Measurements from ENCODE around the gene KDM5C.

KDM5C gene

GRCh38 chrX:53239474-53239873 lies 14.5 kb upstream of the KDM5C start:
- no peak overlapping the region for H3K4me3 ChIP-seq (ENCODE audit: low read depth, low read length)
- TF ChIP-seq, protein P1, sequence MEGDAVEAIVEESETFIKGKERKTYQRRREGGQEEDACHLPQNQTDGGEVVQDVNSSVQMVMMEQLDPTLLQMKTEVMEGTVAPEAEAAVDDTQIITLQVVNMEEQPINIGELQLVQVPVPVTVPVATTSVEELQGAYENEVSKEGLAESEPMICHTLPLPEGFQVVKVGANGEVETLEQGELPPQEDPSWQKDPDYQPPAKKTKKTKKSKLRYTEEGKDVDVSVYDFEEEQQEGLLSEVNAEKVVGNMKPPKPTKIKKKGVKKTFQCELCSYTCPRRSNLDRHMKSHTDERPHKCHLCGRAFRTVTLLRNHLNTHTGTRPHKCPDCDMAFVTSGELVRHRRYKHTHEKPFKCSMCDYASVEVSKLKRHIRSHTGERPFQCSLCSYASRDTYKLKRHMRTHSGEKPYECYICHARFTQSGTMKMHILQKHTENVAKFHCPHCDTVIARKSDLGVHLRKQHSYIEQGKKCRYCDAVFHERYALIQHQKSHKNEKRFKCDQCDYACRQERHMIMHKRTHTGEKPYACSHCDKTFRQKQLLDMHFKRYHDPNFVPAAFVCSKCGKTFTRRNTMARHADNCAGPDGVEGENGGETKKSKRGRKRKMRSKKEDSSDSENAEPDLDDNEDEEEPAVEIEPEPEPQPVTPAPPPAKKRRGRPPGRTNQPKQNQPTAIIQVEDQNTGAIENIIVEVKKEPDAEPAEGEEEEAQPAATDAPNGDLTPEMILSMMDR (IDR thresholded peaks at IDR 0.05; ENCODE audit: insufficient read depth, low read depth, low read length, missing control alignments) = no peak
- DNase-seq (ENCODE audit: low read depth) = peak; percentile 9

- no peak overlapping the region for H3K4me3 ChIP-seq (ENCODE audit: low read depth, low read length)
- TF ChIP-seq, protein P1 (IDR thresholded peaks at IDR 0.05; ENCODE audit: insufficient read depth, low read depth, low read length, missing control alignments) = no peak
- no peak for DNase-seq (ENCODE audit: low read depth)
These were observed 12.0 kb upstream of the KDM5C start for GRCh38 chrX:53237056-53237455.

- TF ChIP-seq, protein P1 (IDR thresholded peaks at IDR 0.05; ENCODE audit: insufficient read depth, low read depth, low read length, missing control alignments) = no peak
- H3K4me3 ChIP-seq (ENCODE audit: low read depth, low read length) = no peak overlapping the region
- DNase-seq (ENCODE audit: low read depth) = no peak
These were observed 11.1 kb upstream of the KDM5C start for GRCh38 chrX:53236025-53236679.

DNA sequence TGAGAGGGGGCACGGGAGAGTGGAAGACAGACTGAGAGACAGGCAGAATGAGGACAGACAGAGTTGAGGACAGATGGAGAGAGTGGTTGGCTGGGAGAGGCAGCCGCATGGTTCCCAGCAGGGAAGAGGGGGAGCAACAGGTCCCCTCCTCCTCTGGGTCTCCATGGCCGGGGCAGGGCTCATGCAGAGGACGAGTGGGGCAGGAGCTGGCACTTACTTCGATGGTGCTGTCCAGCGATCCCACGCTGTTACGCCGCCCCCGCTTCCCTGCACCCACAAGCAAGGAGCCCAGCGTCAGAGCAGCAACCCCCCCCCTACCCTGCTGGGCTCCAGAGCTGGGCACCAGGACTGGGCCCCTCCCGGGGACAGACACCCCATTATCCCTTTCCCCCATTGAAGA lies 10.6 kb upstream of the KDM5C start:
- H3K4me3 ChIP-seq (ENCODE audit: low read depth, low read length) = no peak overlapping the region
- TF ChIP-seq, protein P1 (IDR thresholded peaks at IDR 0.05; ENCODE audit: insufficient read depth, low read depth, low read length, missing control alignments) = no peak
- DNase-seq (ENCODE audit: low read depth) = no peak

GRCh38 chrX:53234484-53234883 lies 9.5 kb upstream of the KDM5C start:
- DNase-seq (ENCODE audit: low read depth) = no peak
- TF ChIP-seq, protein P1 (IDR thresholded peaks at IDR 0.05; ENCODE audit: insufficient read depth, low read depth, low read length, missing control alignments) = no peak
- no peak overlapping the region for H3K4me3 ChIP-seq (ENCODE audit: low read depth, low read length)

GRCh38 chrX:53233536-53233935 lies 8.5 kb upstream of the KDM5C start:
- H3K4me3 ChIP-seq (ENCODE audit: low read depth, low read length) = no peak overlapping the region
- TF ChIP-seq, protein P1 (IDR thresholded peaks at IDR 0.05; ENCODE audit: insufficient read depth, low read depth, low read length, missing control alignments) = no peak
- DNase-seq (ENCODE audit: low read depth) = no peak

DNA sequence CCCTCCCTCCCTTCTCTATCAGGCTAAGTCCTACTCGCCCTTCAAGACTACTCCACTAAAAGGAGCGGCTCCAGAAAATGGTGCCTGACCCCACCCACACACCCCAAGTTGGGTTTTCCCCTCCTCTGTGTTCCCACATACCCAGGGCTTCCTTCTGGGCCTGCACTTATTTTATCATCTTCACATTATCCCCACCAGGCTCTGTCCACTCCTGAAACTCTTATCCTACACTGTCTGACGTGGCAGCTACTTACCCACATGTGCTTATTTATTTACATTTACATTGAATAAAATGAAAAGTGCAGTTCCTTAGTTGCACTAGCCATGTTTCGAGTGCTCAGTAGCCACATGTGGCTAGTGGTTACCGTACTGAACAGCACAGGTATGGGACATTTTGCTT lies 5.1 kb upstream of the KDM5C start:
- no peak for DNase-seq (ENCODE audit: low read depth)
- TF ChIP-seq, protein P1 (IDR thresholded peaks at IDR 0.05; ENCODE audit: insufficient read depth, low read depth, low read length, missing control alignments) = no peak
- no peak overlapping the region for H3K4me3 ChIP-seq (ENCODE audit: low read depth, low read length)
